Neuron (in vitro differentiated cells): ENCODE results near the gene TCF4.

Experiments
- H2AFZ ChIP-seq: one replicate; pipeline ENCODE4 v1.6.1; 2013; ENCODE audit warnings: low read depth, mild to moderate bottlenecking, inconsistent platforms, low read length, moderate library complexity
- H3K27me3 ChIP-seq: one replicate; pipeline ENCODE4 v1.6.1; 2013; ENCODE audit warnings: low read length; ENCODE audit not compliant: insufficient read depth
- H3K36me3 ChIP-seq: one replicate; pipeline ENCODE4 v1.6.1; 2013; ENCODE audit warnings: low read length; ENCODE audit not compliant: insufficient read depth
- H3K4me1 ChIP-seq: one replicate; pipeline ENCODE4 v1.6.1; 2013; ENCODE audit warnings: low read length; ENCODE audit not compliant: insufficient read depth
- H3K4me3 ChIP-seq: 2 replicates; pipeline ENCODE4 v1.5.1; 2013; ENCODE audit warnings: mild to moderate bottlenecking, low read length, moderate library complexity
- H3K9me3 ChIP-seq: one replicate; pipeline ENCODE4 v1.6.1; 2013; ENCODE audit warnings: low read length

The TCF4 gene

DNA sequence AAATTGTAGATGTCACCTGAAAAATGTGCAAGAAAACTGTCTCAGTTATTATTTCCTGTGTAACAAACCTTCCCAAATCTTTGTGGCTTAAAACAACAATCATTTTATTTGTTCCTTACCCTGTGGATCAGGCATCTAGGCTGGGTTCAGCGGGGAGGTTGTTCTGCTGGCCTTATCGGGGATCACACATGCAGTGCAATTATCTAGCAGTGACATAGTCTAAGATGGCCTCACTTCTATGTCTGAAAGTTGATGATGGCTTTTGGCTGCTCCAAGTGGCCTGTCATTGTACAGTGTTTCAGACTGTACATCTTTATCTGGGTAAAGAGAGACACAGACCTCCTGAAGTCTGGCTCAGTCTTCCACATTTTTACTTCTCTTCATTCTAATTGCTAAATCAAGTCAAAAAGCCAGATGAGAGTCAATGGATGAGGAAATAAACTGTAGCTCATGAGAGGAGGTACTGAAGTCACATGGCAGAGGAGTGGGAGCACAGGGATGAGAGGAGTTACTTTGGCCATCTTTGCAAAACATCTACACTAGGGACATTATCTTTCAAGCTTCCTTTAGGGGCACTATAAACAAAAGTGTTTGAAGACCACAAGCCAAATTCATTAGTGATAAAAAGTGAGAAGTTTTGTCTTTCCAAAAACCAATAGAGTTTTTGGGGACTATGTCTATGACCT, 385.6 kb downstream of the TCF4 start:
- Histone ChIP-seq H3K4me1 (no peaks in the 10 kb centered on the region), H3K4me3 (no peak overlapping the region), H3K9me3 (no peaks in the 10 kb centered on the region), H3K27me3 (no peaks in the 10 kb centered on the region), H3K36me3 (no peaks in the 10 kb centered on the region), H2AFZ (no peak overlapping the region)

GRCh38 chr18:55199291-55199963, 388.6 kb downstream of the TCF4 start:
- no peak overlapping the region for H2AFZ ChIP-seq
- H3K4me1 ChIP-seq: no peaks in the 10 kb centered on the region
- H3K27me3 ChIP-seq: peaks cover 2% of the 10 kb centered on the region
- H3K4me3 ChIP-seq: no peak overlapping the region
- no peaks in the 10 kb centered on the region for H3K9me3 ChIP-seq
- H3K36me3 ChIP-seq: no peaks in the 10 kb centered on the region

DNA sequence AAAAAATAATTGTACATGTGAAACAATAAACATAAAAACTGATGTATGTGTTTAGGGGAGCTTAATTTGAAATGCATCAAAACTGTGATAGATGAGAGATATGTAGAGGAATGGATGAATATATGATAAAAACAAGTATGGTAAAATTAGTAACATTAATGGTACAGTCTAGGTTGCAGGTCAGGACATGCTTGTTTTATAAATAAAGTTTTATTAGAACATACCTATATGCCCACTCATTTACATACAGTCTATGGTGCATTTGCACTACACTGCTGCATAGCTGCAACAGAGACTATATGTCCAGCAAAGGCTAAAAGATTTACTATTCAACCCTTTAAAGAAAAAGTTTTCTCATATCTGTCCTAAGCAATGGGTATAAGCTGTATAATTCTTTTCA, 392.1 kb downstream of the TCF4 start:
- Histone ChIP-seq H3K27me3 (peaks cover 2% of the 10 kb centered on the region), H3K4me3 (no peak overlapping the region), H3K9me3 (no peaks in the 10 kb centered on the region), H2AFZ (no peak overlapping the region), H3K36me3 (no peaks in the 10 kb centered on the region), H3K4me1 (no peaks in the 10 kb centered on the region)

GRCh38 chr18:55189972-55190371, 398.0 kb downstream of the TCF4 start:
- Histone ChIP-seq H3K4me3 (no peak overlapping the region), H2AFZ (no peak overlapping the region), H3K36me3 (no peaks in the 10 kb centered on the region), H3K4me1 (peaks cover 9% of the 10 kb centered on the region), H3K9me3 (no peaks in the 10 kb centered on the region), H3K27me3 (no peaks in the 10 kb centered on the region)

DNA sequence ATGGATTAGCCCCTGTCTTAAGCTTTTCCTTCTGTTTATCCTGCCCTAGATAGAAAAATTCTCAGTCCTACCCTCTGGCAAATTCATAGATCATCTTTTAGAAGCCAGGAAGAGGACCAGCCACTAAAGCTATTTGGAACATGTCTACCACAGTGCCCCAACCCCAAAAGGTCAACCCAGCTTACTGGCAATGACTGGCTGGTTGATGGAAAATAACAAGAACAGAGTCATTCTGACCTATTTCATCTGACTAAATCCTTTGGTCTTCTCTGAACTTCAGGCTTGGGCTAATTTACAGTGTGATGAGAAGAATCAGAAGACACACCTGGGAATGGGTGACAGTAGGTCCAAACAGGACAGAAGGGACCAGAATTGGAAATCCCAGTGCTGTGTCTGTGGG, 401.4 kb downstream of the TCF4 start:
- no peaks in the 10 kb centered on the region for H3K27me3 ChIP-seq
- no peak overlapping the region for H2AFZ ChIP-seq
- H3K4me1 ChIP-seq: peaks cover 9% of the 10 kb centered on the region
- no peaks in the 10 kb centered on the region for H3K36me3 ChIP-seq
- H3K9me3 ChIP-seq: no peaks in the 10 kb centered on the region
- no peak overlapping the region for H3K4me3 ChIP-seq

DNA sequence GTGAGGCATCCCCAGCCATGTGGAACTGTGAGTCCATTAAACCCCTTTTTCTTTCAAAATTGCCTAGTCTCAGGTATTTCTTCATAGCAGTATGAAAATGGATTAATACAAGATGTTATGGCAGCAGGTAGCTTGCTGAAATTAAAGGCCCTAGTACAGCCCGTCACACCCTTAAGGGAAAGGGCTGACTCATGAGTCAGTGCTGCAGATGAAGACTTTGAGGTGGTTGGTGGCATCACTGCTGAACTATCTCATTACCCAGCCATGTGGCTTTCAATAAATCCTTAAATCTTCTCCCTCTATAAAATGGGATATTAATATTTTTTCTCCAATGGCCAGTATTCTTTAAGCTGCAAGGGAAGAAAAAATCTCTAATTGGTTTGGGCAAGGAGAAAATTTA, 402.6 kb downstream of the TCF4 start:
- Histone ChIP-seq H3K4me1 (peaks cover 9% of the 10 kb centered on the region), H3K9me3 (no peaks in the 10 kb centered on the region), H3K4me3 (no peak overlapping the region), H3K36me3 (no peaks in the 10 kb centered on the region), H2AFZ (no peak overlapping the region), H3K27me3 (no peaks in the 10 kb centered on the region)

DNA sequence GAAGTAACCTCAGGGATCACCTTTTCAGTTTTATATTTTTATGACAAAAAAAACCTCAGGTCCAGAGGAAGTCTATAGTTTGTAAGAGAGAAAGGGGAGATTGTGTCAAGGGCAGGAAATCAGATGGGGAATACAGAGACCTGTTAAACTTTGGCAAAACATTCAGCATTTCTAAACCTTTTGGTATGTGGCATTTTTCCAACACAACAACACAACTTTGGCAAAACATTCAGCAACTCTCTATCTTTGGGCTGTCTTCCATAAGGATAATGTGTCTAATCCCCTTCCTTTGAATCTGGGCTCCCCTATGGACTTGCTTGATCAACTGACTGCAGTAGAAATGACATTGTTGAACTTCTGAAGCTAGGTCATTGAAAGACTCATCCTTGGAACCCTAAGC, 408.2 kb downstream of the TCF4 start:
- no peaks in the 10 kb centered on the region for H3K36me3 ChIP-seq
- no peaks in the 10 kb centered on the region for H3K4me1 ChIP-seq
- no peaks in the 10 kb centered on the region for H3K27me3 ChIP-seq
- no peaks in the 10 kb centered on the region for H3K9me3 ChIP-seq
- H3K4me3 ChIP-seq: no peak overlapping the region
- no peak overlapping the region for H2AFZ ChIP-seq

DNA sequence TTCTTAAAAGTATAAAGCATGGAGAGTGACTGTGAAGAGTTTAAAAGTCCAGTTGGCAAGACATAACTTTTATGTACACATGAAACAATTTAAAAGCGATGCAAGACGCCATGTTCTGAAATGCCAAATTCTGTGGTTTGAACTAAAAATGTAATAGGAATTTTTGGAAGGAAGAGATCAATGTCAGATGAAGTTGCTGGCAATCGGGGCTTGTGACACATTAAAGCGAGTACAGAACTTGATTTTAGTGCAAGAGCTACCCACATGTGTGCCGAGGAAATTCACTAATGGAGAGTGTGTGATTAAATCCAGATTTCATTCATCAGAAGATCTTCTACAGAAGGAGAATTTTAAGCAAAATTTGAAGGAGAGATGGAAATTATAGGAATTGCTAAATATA, 408.6 kb downstream of the TCF4 start:
- Histone ChIP-seq H3K4me1 (no peaks in the 10 kb centered on the region), H3K36me3 (no peaks in the 10 kb centered on the region), H3K4me3 (no peak overlapping the region), H2AFZ (no peak overlapping the region), H3K9me3 (no peaks in the 10 kb centered on the region), H3K27me3 (no peaks in the 10 kb centered on the region)

GRCh38 chr18:55173291-55173690, 414.7 kb downstream of the TCF4 start:
- no peak overlapping the region for H2AFZ ChIP-seq
- no peak overlapping the region for H3K4me3 ChIP-seq
- no peaks in the 10 kb centered on the region for H3K9me3 ChIP-seq
- H3K36me3 ChIP-seq: no peaks in the 10 kb centered on the region
- H3K4me1 ChIP-seq: no peaks in the 10 kb centered on the region
- H3K27me3 ChIP-seq: no peaks in the 10 kb centered on the region
